GM12892 (cell line): Measurements from ENCODE around the gene DAZAP1.

Experiments used
- POLR2A ChIP-seq: IDR thresholded peaks from 2 replicates; pipeline ENCODE4 v1.6.1; 2011; ENCODE audit warnings: low read depth, low read length, control low read depth
- POLR2AphosphoS5 ChIP-seq: IDR thresholded peaks from 2 replicates; pipeline ENCODE4 v1.6.1; 2011; ENCODE audit warnings: low read depth, low read length, control low read depth
- TAF1 ChIP-seq: IDR thresholded peaks from 2 replicates; pipeline ENCODE4 v1.6.1; 2011; ENCODE audit warnings: low read depth, mild to moderate bottlenecking, control low read depth, low read length, borderline replicate concordance

- no peak for TF ChIP-seq POLR2A
- no peak for TF ChIP-seq POLR2AphosphoS5
- no peak for TF ChIP-seq TAF1
These were observed 74.5 kb downstream of the DAZAP1 start for GRCh38 chr19:1481893-1482360.
